ENCODE measurements around the gene SDHD. TPM values are rescaled to one million over a fixed set of nuclear protein-coding genes. Genes with fewer than 3 reads are reported as not detected.

The SDHD gene
- total RNA-seq, 1 donor from 2014 or later, result 67.9 TPM

GRCh38 chr11:112097734-112098528 is 11.3 kb downstream of the SDHD start:
- no peak for DNase-seq (ENCODE audit: extremely low spot score, unreplicated experiment)
- H3K27ac Mint-ChIP-seq, result no peak overlapping the region
- H3K4me1 Mint-ChIP-seq (ENCODE audit: unreplicated experiment), result no peaks in the 10 kb centered on the region
- H3K4me3 Mint-ChIP-seq, result no peak overlapping the region
- no peaks in the 10 kb centered on the region for H3K27me3 Mint-ChIP-seq
- no peak for TF ChIP-seq CTCF (conservative IDR thresholded peaks at IDR 0.05)
- peaks cover 9% of the 10 kb centered on the region for H3K36me3 Mint-ChIP-seq
- no peaks in the 10 kb centered on the region for H3K9me3 Mint-ChIP-seq

- no peak for DNase-seq (ENCODE audit: extremely low spot score, unreplicated experiment)
- H3K4me3 Mint-ChIP-seq, result no peak overlapping the region
- no peak overlapping the region for H3K27ac Mint-ChIP-seq
- H3K9me3 Mint-ChIP-seq, result no peaks in the 10 kb centered on the region
- H3K27me3 Mint-ChIP-seq, result no peaks in the 10 kb centered on the region
- no peak for TF ChIP-seq CTCF (conservative IDR thresholded peaks at IDR 0.05)
- H3K4me1 Mint-ChIP-seq (ENCODE audit: unreplicated experiment), result no peaks in the 10 kb centered on the region
- H3K36me3 Mint-ChIP-seq, result peaks cover 5% of the 10 kb centered on the region
Measured at GRCh38 chr11:112100462-112100861, 13.8 kb downstream of the SDHD start.

GRCh38 chr11:112103446-112103845 is 16.8 kb downstream of the SDHD start:
- Mint-ChIP-seq H3K27ac (no peak overlapping the region), H3K4me1 (ENCODE audit: unreplicated experiment) (no peaks in the 10 kb centered on the region), H3K27me3 (no peaks in the 10 kb centered on the region), H3K36me3 (no peaks in the 10 kb centered on the region), H3K9me3 (no peaks in the 10 kb centered on the region), H3K4me3 (no peak overlapping the region)
- TF ChIP-seq CTCF (conservative IDR thresholded peaks at IDR 0.05), result no peak
- DNase-seq (ENCODE audit: extremely low spot score, unreplicated experiment), result no peak

GRCh38 chr11:112106070-112106469 is 19.4 kb downstream of the SDHD start:
- no peak for TF ChIP-seq CTCF (conservative IDR thresholded peaks at IDR 0.05)
- Mint-ChIP-seq H3K27ac (no peak overlapping the region), H3K27me3 (no peaks in the 10 kb centered on the region), H3K9me3 (no peaks in the 10 kb centered on the region), H3K36me3 (peaks cover 4% of the 10 kb centered on the region), H3K4me3 (no peak overlapping the region), H3K4me1 (ENCODE audit: unreplicated experiment) (no peaks in the 10 kb centered on the region)
- DNase-seq (ENCODE audit: extremely low spot score, unreplicated experiment), result no peak

GRCh38 chr11:112113539-112114457 is 27.1 kb downstream of the SDHD start:
- H3K36me3 Mint-ChIP-seq, result peaks cover 11% of the 10 kb centered on the region
- no peak for DNase-seq (ENCODE audit: extremely low spot score, unreplicated experiment)
- no peak overlapping the region for H3K4me3 Mint-ChIP-seq
- H3K9me3 Mint-ChIP-seq, result no peaks in the 10 kb centered on the region
- H3K27ac Mint-ChIP-seq, result no peak overlapping the region
- no peaks in the 10 kb centered on the region for H3K4me1 Mint-ChIP-seq (ENCODE audit: unreplicated experiment)
- TF ChIP-seq CTCF (conservative IDR thresholded peaks at IDR 0.05), result peak; percentile 84
- no peaks in the 10 kb centered on the region for H3K27me3 Mint-ChIP-seq
